ENCODE measurements around the gene AKR1C1.
"Not testable (repeated sequence)": the region's sequence is repeated elsewhere in the genome, so short reads cannot be mapped to it uniquely, and the experiment has no call there.

The AKR1C1 gene

DNA sequence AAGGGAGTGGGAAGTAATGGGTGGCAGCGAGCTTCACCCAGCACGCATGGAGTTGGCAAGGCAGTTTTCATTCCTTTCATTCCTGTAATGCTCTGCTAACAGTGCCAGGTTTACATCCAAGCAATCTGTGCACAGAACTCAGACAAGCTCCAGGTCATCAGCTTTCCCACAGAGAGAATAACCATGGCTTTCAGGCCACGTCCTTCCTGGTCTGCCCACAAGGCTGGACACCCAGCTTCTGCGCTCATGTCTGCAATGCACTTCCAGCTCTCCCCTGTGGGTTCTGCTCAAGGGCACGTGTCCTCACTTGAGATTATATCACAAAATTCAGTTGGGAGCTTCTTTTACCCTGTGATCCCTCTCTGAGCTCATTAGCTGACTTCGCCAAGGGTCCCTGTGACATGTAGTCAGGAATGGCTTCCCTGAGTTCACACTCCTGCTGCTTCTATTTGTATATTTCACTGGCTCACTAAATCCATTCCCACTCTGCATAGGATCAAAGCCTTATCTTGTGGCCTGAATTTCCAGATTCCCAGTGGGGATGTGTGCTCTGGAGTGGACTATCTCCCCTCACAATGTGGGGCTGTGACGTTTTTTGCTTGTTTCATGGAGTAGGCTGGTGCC lies 21.9 kb downstream of the AKR1C1 start:
- DNase-seq, result no peak

DNA sequence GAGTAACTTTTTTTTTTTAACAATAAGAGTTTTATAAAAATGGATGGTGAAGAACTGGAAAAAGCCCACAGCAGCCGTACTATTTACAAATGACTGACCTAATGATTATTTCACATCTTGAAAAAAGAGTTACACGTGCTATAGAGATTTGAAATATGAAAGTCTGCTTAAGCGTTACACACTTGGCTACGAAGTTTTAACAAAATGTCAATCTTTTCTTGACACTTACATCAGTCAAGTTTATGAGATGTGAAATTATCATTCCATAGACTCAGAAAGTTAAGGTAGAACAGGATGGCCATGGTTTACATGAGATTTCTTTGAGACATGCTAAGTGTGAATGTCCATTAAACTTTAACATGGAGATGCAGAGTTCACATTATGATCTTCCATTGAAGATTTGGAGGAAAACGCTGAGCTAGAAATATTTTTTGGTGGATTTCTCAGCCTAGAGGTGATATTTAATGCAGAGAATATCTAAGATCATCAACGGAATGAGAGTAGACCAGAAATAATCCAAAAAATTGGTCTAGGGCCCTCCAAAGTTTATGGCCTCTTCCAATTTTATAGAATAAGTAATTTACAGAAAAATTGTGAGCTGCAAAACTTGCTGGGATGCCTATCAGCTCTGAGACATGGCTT lies 24.9 kb downstream of the AKR1C1 start:
- DNase-seq, result not testable (repeated sequence)

DNA sequence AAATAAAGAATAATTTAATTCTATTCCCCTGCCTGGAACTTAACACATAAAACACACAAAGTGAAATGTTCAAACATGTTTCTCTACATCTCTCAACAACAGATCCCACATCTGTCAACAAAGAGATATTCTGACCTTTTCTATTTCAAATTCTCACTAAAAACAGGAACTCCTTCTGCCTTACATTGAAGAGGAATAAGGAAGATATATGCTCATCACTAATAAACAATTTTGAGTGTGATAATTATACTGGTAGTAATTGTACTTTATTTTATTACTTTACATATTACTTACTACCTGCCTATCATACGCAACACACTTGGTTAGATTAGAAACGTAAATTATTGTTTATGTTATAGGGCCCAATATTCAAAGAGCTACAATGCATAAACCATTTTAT lies 27.0 kb downstream of the AKR1C1 start:
- DNase-seq, result no peak

DNA sequence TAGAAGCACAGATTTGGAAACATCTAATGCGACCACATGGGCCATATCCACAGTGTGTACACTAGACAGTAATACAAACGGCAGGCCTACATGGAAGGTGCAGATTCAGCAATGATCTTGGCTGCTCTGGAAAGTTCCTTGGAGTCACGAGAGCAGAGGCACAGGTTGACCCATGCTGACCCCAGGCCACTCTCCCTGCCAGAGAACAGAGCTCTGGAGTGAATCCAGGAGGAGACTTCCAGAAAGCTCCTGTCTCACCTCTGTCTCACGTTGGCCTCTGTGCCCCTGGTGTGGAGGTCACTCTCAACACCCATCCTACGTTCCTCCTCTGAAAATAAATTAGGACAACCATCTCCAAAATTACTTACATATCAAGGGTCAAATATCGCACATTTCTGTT lies 28.2 kb downstream of the AKR1C1 start:
- not testable (repeated sequence) for DNase-seq

DNA sequence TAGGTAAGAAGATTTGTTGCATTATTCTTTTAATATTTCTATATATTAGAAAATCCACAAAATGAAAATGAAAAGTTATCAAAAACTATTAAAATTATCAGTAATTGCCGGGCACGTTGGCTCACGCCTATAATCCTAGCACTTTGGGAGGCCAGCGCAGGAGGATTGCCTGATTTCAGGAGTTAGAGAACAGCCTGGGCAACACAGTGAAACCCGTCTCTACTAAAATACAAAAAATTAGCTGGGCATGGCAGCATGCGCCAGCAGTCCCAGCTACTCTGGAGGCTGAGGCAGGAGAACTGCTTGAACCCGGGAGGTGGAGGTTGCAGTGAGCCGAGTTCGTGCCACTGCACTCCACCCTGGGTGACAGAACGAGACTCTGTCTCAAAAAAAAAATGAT lies 29.3 kb downstream of the AKR1C1 start:
- DNase-seq, result not testable (repeated sequence)

DNA sequence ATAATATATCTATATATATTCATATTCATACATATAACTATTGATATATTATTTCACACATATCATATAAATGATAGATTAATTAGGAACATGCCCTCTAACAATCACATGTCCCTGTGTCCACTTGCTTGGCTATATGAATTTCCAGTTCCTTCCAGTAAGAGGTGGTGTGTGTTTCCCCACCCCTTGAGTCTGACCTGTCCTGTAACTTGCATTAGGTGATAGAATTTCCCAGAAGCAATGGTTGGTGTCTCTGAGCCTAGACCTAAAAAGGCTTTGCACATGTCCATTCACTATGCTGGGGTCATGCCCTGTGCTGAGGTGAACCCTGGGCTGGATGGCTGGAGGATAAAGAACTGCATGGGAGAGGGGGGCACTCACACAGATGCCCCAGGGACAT lies 31.0 kb downstream of the AKR1C1 start:
- DNase-seq, result not testable (repeated sequence)

DNA sequence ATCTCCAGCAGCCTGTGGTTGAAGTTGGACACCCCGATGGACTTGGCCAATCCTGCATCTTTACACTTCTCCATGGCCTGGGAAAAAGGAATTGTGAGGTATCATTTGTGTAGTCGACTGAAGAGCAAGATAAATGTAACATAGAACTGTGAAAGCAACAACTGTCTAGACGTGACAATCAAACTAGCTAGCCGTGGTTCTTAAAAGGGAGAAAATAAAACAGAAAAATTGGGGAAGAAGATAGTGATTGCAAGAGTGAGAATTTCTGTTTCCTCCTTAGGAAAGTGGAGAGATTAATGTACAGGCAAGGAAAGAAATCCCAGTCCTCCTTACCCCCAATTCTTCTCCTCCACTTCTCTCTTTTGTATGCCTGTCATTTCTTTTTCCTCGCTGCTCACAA lies 35.5 kb downstream of the AKR1C1 start:
- no peak for DNase-seq

DNA sequence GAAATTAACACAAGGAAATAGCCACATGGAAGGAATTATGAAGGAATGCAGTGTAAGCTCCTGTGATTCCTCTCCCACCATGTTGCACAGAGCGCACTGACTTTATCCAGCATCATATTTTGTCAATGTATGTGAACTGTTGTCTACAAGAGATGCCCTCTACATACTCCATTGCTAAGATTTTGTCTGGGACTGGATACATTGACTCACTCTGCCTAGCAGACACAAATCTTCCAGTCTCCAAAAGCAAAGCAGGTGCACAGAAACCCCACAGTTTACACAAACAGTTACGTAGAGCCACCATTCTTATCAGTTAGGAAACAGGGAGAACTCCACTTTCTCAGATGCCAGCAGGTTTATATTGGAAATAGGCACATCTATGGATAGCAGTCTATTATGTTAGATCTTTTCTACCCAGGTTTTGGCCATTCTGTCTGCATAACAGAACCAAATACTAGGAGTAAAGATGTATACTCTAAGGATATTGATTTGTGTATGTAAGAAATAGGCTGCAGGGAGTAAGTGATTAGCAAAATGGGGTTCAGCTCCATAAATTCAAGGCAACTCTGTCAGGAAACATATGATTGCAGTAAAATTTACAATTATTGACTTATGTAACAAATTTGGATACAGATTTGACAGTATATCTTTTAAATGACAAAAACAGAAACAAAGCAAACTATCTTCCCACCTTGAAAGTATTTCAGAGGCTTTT lies 39.0 kb downstream of the AKR1C1 start:
- DNase-seq, result no peak

DNA sequence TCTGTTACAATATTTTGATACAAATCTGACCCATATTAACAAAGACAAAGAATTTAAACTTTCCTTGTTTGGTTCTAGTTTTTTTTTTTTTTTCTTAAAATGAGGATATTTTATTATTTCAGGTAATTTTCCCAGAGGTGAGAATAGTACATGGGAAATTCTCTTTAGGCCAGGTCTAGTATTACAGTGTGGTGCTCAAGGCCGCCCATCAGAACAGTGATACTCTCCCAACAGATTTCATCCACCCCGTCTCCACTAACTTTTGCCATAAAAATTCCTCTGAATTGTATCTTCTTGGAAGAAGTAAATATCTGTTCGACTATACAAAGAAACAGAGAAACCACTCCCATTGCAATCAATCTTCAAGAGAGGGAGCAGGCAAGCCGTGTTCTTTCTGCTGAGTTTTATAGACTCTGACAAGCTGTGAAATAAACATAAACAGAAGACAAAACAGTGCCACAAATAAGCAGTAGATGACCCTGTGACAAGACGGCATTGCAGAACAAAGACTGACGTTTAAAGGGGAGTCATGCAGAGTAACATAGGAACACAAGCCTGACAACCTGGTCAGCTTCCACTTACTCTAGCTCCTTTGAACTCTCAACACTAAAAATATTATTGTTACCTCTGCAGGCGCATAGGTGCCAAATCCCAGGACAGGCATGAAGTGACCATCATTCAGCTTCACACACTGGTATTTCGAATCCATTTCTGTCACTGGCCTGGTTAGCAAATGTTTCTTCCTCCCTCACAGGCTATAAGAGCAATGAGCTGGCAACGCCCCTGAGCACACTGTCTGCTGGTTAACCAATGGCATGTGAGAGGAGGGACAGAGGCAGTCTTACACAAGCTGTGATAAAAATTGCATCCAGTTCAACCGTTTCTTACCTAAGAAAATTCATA lies 40.2 kb downstream of the AKR1C1 start, which contains the start of gene AKR1C2:
Gene AKR1C2, minus strand, starts transcription at position 731 of the 903 bp plus-strand sequence. Its CDS starts 22 bp downstream, at position 709.
- not testable (repeated sequence) for DNase-seq

DNA sequence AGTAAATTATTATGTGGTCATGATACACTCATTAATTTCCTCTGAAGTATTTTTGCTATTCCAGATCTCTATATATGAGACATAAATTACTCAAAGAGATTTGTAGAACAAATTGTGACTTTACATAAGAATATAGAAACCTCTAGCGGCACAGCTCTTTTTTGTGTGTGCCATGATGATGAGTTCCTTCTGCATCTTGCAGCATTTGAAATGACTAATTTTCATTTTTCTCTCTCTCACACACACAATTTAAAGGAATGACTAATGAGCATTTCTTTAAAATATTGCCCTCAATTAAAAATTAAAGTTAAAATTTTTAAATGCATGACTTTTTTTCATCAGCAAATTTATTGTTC lies 40.8 kb downstream of the AKR1C1 start:
- DNase-seq, result not testable (repeated sequence)

DNA sequence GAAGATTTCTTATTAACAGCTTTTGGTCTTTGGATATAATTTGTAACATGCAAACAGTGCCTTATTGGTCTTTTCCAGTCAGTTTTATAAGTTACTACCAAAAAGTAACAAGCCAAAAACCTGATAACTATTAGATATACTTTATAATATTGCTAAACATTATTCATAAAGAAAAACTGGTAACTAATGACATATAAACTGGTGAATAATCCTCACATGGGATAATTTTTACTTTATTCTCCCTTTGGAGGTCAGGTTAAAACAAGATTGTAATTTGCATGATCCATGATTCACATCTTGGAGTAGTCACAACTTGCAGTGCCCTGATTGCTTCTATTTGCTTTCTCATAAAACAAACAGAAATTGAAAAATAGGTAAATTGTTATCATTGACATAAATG lies 41.3 kb downstream of the AKR1C1 start:
- not testable (repeated sequence) for DNase-seq

DNA sequence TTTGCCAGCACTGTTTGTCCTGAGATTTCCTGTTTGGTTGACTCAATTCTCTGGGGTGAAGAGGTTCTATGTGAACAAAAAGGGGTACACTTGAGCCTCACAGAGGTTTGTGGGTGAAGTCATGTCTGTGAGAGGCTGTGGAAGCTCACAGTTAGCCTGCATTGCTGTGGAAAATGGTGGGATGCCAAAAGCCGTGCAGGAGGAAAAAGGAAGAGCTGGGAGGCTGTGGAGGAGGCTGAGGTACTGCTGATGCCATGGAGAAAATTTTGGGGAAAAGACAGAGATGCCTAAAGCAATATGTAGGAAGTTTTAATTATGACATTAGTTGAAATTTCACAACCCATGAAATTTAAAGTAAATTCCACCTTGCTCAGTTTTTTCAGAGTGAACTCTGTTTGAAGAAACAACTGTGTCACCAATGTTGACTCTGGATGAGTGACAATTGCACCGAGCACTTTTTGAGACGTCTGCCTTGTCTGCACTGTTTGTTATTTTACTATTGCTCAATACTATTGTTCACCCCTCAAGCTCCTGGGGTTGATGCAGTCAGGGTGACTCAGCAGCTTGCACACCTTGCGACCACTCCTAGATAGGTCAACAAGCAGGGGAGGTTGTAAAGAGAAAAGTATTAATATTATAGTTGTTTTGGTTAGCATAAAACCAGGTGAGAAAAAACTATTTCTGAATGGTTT lies 45.8 kb downstream of the AKR1C1 start:
- not testable (repeated sequence) for DNase-seq

DNA sequence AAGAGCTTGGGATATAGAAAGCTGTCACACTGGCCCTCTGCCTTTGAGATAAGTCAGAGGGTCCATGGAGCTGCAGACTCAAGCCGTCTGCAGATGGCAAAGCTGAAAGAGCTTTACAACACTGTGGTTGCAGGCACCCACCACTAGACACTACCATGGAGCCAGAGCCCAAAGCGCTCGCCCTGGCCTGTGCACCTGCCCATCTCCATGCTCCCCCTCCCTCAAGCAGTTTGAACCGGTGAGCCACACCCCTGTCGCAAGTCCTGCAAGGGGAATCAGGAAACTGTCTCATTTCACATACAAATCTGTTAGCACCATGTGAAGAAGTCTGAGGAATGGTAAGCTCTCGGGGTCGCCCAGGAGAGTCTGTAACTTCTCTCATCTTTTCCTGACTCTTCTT lies 46.8 kb downstream of the AKR1C1 start:
- DNase-seq, result not testable (repeated sequence)

DNA sequence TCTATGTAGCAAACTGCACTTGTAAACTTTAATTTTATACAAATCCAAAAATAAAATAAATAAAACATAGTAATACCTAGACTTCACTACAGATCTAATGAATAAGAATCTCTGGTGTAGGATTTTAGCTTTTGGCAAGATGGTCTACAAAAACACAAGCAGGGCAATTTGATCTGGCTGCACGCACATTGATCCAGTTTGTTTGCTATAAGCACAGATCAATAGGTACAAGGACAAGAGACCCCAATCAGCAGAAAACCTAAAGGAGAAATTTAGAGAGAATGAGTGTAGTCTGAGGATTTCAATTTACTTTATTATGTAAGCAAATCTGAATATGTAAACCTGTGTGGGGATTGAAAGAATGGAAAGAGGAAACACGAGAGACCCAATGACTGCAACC lies 48.2 kb downstream of the AKR1C1 start:
- DNase-seq, result not testable (repeated sequence)

DNA sequence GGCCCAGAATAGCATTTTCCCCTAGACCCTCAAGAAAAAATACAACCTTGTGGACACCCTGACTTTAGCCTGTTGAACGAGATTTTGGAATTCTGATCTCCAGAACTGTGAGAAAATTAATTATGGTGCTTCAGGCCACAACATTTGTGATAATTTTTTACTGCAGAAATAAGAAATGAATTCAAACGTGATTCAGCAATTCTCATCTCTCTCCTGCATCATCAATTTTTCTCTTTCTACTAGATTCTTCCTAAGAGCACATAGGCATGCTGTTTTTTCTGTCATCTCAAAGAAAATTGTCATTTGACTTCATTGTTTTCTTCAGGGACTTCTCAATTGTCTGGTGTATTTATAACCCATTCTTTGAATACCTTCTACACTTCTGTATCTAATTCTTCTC lies 49.4 kb downstream of the AKR1C1 start:
- no peak for DNase-seq

DNA sequence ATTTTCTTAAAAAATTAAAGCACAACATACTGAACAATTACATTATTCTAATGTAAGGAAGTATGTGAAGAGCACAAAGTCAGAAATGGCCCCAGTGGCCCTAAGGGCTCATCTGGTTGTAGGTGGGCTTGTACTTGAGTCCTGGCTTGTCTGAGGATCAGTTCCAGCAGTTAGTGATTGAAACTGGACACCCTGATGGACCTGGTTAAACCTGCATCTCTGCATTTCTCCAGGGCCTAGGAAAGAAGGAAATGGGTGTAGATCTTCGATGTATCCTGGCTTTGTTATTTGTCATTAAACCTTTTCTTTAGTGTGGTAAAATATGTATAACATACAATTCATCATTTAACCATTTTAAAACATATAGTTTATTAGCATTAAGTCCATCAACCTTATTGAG lies 50.2 kb downstream of the AKR1C1 start:
- DNase-seq, result no peak

DNA sequence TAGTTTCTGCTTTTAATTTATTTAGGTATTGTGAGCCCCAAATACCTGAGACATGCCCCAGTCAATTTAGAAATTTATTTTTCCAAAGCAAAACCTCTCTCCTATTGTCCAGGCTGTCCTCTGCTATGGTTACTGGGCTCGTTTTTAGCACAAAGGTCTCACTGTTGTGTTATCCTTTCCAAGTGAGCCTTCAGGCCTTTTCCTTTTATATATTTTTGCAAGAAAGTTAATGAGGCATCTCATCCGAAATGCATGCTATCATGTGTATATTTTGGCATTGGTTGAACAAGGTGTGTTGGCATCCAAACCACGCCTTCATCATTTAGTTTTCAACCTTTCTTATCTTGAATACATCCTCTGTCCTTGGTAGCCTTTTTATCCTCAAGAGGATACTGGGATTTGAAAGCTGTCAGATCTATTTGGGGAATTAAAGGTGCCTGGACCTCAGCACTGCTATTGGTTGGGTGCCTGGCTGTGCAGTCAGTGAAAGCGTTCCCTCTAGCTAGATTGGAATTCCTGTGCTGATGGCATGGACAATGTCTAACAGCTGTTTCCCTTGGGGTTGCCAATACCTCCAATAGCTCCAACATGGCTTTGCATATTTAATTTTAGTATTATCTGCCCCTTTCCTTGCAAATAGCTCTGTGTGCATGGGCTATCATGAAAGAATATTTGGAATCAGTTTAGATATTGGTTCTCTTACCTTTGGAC lies 51.1 kb downstream of the AKR1C1 start:
- DNase-seq, result not testable (repeated sequence)

DNA sequence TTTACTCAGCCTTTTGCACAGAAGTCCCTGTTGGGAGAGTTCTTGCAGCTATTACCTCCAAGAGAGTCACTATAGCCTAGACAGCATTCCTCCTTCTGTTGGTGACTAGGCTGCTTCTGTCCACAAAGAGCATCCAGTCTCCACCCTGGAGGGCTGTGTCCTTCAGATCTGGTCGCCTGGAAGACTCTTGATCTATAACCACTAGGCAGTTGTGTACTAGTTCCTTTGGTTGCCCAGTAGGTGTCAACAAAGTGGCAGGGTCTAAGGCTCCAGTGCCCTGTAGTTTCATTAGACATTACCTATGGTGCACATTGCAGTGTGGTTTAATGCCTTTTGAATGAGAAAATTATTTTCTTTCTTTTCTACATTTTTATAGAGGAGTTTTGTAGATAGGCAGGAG lies 51.7 kb downstream of the AKR1C1 start:
- DNase-seq, result no peak

DNA sequence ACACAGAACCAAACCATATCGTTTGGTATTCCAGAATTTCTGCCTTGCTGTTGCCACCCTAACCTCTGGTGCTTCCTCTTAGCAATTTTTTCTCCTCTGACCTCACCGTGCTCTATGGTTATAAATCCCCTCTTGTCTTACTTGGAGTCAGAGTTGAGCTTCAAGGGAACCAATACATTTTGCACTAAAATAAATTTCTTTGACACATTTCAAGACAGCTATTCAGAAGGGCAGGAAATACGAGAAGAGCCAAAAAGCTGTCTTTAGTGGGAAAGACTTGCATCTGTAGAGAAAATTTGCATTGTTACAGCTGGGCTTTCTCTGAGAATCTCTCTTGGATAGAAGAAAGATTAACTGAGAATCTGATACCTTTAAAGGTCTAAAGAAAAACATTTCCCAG lies 54.9 kb downstream of the AKR1C1 start:
- no peak for DNase-seq

DNA sequence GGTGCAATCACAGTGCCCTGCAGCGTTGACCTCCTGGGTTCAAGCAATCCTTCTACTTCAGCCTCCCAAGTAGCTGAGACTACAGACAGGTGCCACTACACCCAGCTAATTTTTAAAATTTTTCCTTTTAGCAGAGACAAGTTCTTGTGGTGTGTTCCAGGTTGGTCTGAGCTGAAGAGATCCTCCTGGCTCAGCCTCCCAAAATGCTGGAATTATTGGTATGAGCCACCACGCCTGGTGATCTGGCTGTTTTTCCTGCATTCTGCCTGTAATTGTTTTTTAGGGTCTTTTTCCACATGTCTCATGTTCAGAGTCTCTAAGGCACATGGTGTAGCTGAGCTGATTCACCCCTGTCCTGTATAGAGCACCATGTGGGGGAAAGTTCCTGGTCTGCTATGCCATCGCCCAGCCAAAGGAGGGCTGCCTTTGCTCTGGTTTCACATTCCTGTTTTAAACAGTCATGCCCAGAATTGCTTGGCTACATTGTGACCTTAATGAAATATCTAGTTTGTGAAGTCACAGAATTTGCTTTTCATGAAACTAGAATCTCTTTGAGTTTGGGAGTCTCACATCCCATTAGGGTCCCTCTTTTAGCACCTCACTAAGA lies 55.6 kb downstream of the AKR1C1 start:
- not testable (repeated sequence) for DNase-seq

Measured in NCI-H1048 (cell line).